HEK293 (cell line): Measurements from ENCODE around the gene AGPAT4.

Experiments used
- RBAK ChIP-seq: fragments of 450-650 bp; formaldehyde crosslinking; IDR thresholded peaks from 2 replicates; pipeline ENCODE4 v1.5.1; 2016; ENCODE audit warnings: missing biosample characterization, missing genetic modification characterization
- TCF7L2 ChIP-seq: IDR thresholded peaks from 2 replicates; pipeline ENCODE4 v1.6.1; 2011; ENCODE audit warnings: low read depth, mild to moderate bottlenecking, inconsistent platforms, low read length, moderate library complexity, borderline replicate concordance
- YY2 ChIP-seq: fragments of 450-650 bp; formaldehyde crosslinking; IDR thresholded peaks from 2 replicates; pipeline ENCODE4 v1.5.1; 2016; ENCODE audit warnings: missing biosample characterization, missing genetic modification characterization
- ZBTB20 ChIP-seq: fragments of 450-650 bp; formaldehyde crosslinking; IDR thresholded peaks from 2 replicates; pipeline ENCODE4 v1.5.1; 2016; ENCODE audit warnings: missing biosample characterization, missing genetic modification characterization
- ZFP69B ChIP-seq: fragments of 450-650 bp; formaldehyde crosslinking; IDR thresholded peaks from 2 replicates; pipeline ENCODE4 v1.5.1; 2016; ENCODE audit warnings: missing biosample characterization, missing genetic modification characterization
- ZNF248 ChIP-seq: fragments of 450-650 bp; formaldehyde crosslinking; IDR thresholded peaks from 2 replicates; pipeline ENCODE4 v1.5.1; 2017; ENCODE audit warnings: missing biosample characterization, missing genetic modification characterization
- ZNF274 ChIP-seq, 2 experiments: fragments of 200-500 bp in 1 of 2; fragments of 450-650 bp in 1 of 2; sonication (Bioruptor generic) in 1 of 2; formaldehyde crosslinking in 1 of 2; IDR thresholded peaks; 2 replicates each; pipeline versions ENCODE4 v1.5.1 to v1.6.1; 2014 to 2016; ENCODE audit warnings: borderline replicate concordance in 1 of 2, inconsistent platforms in 1 of 2, low read length in 1 of 2, missing biosample characterization in 1 of 2, missing genetic modification characterization in 1 of 2
- ZNF292 ChIP-seq: fragments of 450-650 bp; formaldehyde crosslinking; IDR thresholded peaks from 2 replicates; pipeline ENCODE4 v1.5.1; 2016; ENCODE audit warnings: low read depth, missing biosample characterization, missing genetic modification characterization, borderline replicate concordance
- ZNF521 ChIP-seq: fragments of 450-650 bp; formaldehyde crosslinking; IDR thresholded peaks from 2 replicates; pipeline ENCODE4 v1.5.1; 2017; ENCODE audit warnings: missing biosample characterization, mild to moderate bottlenecking, missing genetic modification characterization
- ZNF654 ChIP-seq: fragments of 450-650 bp; formaldehyde crosslinking; IDR thresholded peaks from 2 replicates; pipeline ENCODE4 v1.5.1; 2016; ENCODE audit warnings: low read depth, missing biosample characterization, missing genetic modification characterization
- ZNF670 ChIP-seq: fragments of 450-650 bp; formaldehyde crosslinking; IDR thresholded peaks from 2 replicates; pipeline ENCODE4 v1.5.1; 2016; ENCODE audit warnings: missing biosample characterization, missing genetic modification characterization, low read depth
- TF ChIP-seq, protein P1 (sequence below): fragments of 450-650 bp; formaldehyde crosslinking; IDR thresholded peaks from 2 replicates; pipeline ENCODE4 v1.5.1; 2016; ENCODE audit warnings: missing biosample characterization, missing genetic modification characterization
- TF ChIP-seq, protein P2 (sequence below): fragments of 450-650 bp; formaldehyde crosslinking; optimal IDR thresholded peaks from 2 replicates; pipeline ENCODE3; 2016; ENCODE audit warnings: missing biosample characterization, mild to moderate bottlenecking, missing genetic modification characterization

DNA sequence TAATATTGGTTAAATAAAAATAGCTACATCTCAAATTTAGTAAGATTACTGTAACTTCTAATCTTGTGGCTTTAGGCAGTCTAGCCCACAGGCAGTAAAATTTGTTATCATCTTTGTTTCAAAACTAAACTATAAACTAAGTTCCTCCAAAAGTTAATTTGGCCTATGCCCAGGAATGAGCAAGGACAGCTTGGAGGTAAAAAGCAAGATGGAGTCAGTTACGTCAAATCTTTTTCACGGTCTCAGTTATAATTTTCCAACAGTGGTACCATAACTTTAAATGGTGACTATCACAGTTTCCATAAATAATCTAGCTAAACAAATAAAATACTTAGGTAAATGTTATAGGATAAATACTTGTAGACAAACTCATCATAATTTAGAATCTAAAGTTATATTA lies 63.0 kb downstream of the AGPAT4 start:
- TF ChIP-seq ZNF670 (no peak), ZFP69B (no peak), RBAK (tag by site-specific recombination) (no peak), ZNF248 (tag by site-specific recombination) (no peak), ZNF521 (tag by site-specific recombination) (no peak), YY2 (tag by site-specific recombination) (no peak), ZBTB20 (tag by site-specific recombination) (no peak), TCF7L2 (no peak), ZNF292 (tag by site-specific recombination) (no peak), ZNF654 (no peak), ZNF274 (IDR thresholded peaks at IDR 0.05; ENCODE audit: low read length) (no peak), ZNF274 (tag by site-specific recombination; IDR thresholded peaks at IDR 0.05; ENCODE audit: borderline replicate concordance) (no peak)
- TF ChIP-seq, protein P1, sequence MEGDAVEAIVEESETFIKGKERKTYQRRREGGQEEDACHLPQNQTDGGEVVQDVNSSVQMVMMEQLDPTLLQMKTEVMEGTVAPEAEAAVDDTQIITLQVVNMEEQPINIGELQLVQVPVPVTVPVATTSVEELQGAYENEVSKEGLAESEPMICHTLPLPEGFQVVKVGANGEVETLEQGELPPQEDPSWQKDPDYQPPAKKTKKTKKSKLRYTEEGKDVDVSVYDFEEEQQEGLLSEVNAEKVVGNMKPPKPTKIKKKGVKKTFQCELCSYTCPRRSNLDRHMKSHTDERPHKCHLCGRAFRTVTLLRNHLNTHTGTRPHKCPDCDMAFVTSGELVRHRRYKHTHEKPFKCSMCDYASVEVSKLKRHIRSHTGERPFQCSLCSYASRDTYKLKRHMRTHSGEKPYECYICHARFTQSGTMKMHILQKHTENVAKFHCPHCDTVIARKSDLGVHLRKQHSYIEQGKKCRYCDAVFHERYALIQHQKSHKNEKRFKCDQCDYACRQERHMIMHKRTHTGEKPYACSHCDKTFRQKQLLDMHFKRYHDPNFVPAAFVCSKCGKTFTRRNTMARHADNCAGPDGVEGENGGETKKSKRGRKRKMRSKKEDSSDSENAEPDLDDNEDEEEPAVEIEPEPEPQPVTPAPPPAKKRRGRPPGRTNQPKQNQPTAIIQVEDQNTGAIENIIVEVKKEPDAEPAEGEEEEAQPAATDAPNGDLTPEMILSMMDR (tag by site-specific recombination) = no peak
- TF ChIP-seq, protein P2, sequence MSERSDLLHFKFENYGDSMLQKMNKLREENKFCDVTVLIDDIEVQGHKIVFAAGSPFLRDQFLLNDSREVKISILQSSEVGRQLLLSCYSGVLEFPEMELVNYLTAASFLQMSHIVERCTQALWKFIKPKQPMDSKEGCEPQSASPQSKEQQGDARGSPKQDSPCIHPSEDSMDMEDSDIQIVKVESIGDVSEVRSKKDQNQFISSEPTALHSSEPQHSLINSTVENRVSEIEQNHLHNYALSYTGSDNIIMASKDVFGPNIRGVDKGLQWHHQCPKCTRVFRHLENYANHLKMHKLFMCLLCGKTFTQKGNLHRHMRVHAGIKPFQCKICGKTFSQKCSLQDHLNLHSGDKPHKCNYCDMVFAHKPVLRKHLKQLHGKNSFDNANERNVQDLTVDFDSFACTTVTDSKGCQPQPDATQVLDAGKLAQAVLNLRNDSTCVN (tag by site-specific recombination) = no peak
